GM19193 (cell line): Measurements from ENCODE around the gene TNFRSF14.

Experiments
- POLR2A ChIP-seq: IDR thresholded peaks from 4 replicates; pipeline ENCODE4 v1.6.1; 2011; ENCODE audit not compliant: insufficient read depth, insufficient read length; ENCODE audit errors: extremely low read depth

TNFRSF14 gene

GRCh38 chr1:2583331-2583791 lies 27.2 kb downstream of the TNFRSF14 start:
- TF ChIP-seq POLR2A, result no peak

DNA sequence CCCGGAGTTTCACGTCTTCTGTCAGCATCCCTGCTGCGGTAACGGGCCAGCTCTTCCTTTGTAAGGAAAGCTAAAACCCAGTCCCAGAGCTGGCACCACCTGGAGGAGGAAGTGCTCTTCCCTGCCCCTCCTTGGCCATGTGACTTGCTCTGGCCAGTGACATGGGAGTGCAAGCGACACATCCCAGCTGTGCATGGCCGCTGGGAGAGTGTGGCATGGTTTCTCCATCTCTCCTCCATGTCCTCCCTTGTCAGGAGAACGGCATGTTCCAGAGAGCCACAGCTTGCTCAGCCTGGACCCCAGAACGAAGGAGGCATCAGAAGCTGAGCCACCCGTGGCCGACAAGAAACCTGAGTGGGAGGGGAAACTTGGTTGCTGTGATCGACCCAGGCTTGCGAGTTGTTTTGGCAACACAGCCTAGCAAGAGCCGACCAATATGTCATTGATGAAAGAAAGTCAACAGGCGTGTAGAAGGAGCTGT lies 27.7 kb downstream of the TNFRSF14 start:
- TF ChIP-seq POLR2A, result no peak

GRCh38 chr1:2584686-2585317 lies 28.6 kb downstream of the TNFRSF14 start:
- TF ChIP-seq POLR2A, result no peak

DNA sequence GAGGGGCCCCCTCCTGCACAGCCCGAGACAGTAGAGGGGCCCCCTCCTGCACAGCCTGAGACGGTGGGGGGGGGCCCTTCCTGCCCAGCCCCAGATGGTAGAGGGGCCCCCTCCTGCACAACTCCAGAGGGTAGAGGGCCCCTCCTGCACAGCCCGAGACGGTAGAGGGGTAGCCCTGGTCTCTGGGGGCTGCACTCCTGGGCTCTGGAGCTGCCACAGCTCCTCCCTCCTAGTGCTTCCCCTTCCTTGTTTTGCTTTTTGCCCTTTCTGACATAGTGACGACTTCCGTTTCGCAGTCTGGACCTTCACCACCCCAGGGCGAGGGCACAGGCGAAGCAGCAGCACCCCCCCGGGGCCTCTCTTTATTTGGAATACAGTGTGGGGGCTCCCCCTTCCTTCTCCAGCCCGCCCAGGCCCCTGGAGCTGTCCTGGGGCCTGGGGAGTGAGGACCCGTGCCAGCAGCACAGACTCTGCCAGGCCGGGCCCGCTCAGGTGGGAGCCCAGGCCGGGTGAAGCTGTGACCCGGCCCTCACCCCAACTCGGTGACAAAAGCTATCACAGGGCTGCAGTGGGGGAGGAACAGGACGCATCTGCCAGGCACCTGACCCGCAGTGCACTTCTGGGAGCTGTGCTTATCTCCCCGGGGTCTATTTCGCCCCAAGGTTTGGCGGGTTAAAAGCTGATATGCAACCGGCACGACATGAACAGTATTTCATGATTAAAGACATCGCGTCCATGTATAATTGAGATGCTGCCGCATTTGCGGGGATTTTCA lies 29.3 kb downstream of the TNFRSF14 start:
- TF ChIP-seq POLR2A, result peak; percentile 65

DNA sequence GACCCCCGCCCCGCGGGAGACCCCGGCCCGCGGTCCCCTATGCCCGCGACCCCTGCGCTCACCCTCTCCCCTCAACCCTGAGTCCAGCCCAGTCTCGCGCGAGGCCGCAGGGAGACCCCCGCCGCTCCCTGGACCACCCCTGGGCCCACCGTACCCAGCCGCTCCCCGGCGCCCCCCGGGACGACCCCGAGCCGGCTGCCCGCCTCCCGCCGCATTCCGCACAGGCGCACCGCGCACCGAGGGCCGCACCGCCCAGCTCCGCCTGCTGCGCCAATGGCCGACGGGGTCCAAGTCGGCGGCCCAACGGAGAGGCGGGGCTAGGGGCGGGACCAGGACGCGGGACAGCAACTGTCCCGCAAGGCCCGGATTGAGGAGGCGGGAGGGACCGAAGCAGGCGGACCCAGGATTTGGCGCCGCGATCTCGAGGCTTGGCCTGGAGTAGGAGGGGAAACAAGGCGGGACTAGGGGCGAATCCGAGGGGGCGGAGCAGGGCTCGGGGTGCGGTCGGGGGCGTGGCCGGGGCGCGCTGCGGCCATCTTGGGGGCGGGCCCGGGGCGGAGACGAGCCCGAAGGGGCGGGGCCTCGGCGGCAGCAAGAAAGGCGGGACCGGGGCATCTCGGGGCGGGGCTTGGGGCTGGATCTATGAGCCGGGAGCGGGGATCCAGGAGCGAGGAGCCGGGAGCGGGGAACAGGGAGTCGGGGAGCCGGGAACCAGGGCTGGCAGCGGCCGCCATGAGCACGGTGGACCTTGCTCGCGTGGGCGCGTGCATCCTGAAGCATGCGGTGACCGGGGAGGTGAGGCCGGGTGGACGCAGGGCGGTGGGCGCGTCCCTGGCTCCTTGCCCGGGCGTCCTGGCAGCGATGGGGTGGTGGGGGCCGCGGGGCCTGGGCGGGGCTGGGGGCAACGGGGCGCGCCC lies 30.2 kb downstream of the TNFRSF14 start, which contains the start of gene PRXL2B:
TSS of gene PRXL2B (plus strand) at position 624 of the 917 bp plus-strand sequence. CDS start at position 733, 109 bp downstream.
- peak; percentile 67 for TF ChIP-seq POLR2A

DNA sequence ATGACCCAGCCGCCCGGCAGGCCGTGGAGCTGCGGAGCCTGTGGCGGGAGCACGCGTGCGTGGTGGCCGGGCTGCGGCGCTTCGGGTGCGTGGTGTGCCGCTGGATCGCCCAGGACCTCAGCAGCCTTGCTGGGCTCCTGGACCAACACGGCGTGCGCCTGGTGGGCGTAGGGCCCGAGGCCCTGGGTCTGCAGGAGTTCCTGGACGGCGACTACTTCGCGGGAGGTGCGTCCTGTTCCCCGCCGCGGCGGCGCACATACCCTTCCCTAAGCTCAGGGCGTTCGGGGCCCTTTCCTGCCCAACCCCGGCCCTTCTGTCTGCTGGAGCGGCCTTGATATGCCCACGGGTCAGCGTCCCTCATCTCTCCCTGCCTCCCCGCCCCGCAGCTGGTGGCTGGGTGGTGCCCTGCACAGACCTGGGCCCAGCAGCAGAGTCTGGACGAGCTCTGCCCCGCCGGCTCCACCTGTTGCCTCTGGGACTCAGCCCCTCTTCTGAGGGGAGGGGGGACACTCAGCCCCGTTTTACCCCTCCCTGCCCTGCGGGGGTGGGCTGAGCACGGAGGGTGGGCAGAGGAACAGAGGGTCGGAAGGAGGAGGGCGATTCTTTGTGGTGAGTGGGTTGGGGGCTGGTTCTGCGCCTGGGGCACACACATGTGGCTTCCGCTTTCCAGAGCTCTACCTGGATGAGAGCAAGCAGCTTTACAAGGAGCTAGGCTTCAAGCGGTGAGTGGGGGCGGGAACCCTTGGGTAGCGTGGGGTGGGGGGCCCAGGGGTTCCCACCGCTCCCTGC lies 31.1 kb downstream of the TNFRSF14 start:
- no peak for TF ChIP-seq POLR2A

GRCh38 chr1:2587860-2588571 lies 31.8 kb downstream of the TNFRSF14 start:
- TF ChIP-seq POLR2A, result no peak

DNA sequence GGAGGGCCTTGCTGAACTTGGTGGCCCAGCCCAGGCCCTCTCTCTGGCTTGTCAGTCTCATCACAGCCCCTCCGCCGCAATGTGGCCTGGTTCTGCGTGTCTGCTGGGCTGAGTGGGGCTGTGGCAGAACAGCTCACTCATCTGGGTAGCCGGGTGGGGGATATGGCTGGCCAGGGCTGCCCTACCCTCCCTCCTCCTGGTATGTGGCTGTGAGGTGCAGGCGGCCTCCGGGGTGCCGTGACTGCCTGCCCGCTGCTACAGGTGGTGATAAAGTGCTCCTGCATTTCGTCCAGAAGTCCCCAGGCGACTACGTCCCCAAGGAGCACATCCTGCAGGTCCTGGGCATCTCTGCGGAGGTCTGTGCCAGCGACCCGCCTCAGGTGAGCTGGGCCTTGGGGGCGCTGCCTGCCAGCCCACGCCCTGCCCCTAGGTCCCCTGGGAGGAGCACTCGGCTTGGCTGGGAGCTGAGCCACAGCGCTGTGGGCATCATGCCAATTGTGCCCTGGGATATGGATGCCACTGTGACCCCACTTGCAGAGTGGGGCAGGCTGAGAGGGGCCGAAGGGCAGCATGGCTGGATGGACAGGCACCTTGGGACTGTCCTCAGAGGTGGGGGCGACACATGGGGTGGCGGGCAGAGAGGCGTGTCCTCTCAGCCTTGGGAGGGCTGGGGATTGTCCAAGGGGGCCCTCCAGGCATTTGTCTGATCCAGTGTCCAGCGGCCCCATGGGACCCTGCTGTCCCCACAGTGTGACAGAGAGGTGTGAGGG lies 32.7 kb downstream of the TNFRSF14 start:
- no peak for TF ChIP-seq POLR2A

GRCh38 chr1:2589431-2590232 lies 33.5 kb downstream of the TNFRSF14 start:
- no peak for TF ChIP-seq POLR2A

- no peak for TF ChIP-seq POLR2A
These were observed 34.3 kb downstream of the TNFRSF14 start for GRCh38 chr1:2590233-2591141.

DNA sequence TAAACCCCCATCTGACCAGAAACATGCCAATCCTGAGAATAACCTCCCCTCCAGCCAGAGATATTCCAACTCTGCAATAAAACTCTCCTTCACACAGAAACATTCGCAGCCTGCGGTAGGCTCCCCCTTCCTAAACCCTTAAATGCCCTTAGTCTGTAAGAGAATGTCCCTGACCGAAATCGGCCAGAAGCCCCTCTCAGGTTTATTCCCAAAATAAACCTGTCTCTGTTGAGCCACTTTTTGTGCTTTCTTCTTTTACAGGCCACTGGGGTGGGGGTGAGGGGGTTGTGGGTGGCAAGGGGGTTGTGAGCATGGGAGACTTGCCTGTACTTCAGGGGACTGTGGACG lies 35.0 kb downstream of the TNFRSF14 start:
- TF ChIP-seq POLR2A, result no peak
